ENCODE results near the gene CLEC16A. TPM values are rescaled to one million over a fixed set of nuclear protein-coding genes. Genes with fewer than 3 reads are reported as not detected.
A peak's percentile ranks its signal among the peaks of the same experiment; 100 is the strongest.
"Not testable (repeated sequence)": the region's sequence is repeated elsewhere in the genome, so short reads cannot be mapped to it uniquely, and the experiment has no call there.

Gene CLEC16A
- total RNA-seq, 4 donors from 2014 or later = 7.6 to 65.6 (median 28.0) TPM

- Histone ChIP-seq H3K27me3 (no peaks in the 10 kb centered on the region), H3K27ac (peak overlapping the region; percentile 63 to 75), H3K4me3 (no peak overlapping the region), H3K36me3 (no peaks in the 10 kb centered on the region), H3K4me1 (peaks cover 2 to 25% of the 10 kb centered on the region in 2 donors), H3K9me3 (no peaks in the 10 kb centered on the region)
- no peak for TF ChIP-seq POLR2A (IDR thresholded peaks at IDR 0.05)
- TF ChIP-seq CTCF (IDR thresholded peaks at IDR 0.05) = peak; percentile 21 to 63 (median 42)
- DNase-seq = peak; percentile 81 to 91
- intact Hi-C loops (cut with DNase I; ENCODE audit: low total_unique reads) = no loop called here
These were observed 155.9 kb downstream of the CLEC16A start for GRCh38 chr16:11100239-11100750.

GRCh38 chr16:11101283-11101682, 156.9 kb downstream of the CLEC16A start:
- H3K4me1 ChIP-seq = peaks cover 4 to 25% of the 10 kb centered on the region in 2 donors
- H3K27ac ChIP-seq = peak overlapping the region; percentile 63 to 75
- H3K9me3 ChIP-seq = no peaks in the 10 kb centered on the region
- no peaks in the 10 kb centered on the region for H3K27me3 ChIP-seq
- TF ChIP-seq CTCF (IDR thresholded peaks at IDR 0.05) (no peak), POLR2A (IDR thresholded peaks at IDR 0.05) (no peak)
- H3K36me3 ChIP-seq = no peaks in the 10 kb centered on the region
- no peak for DNase-seq
- no peak overlapping the region for H3K4me3 ChIP-seq
- intact Hi-C loops (cut with DNase I; ENCODE audit: low total_unique reads) = no loop called here

- Histone ChIP-seq H3K27ac (peak overlapping the region; percentile 63 to 75), H3K9me3 (no peaks in the 10 kb centered on the region), H3K27me3 (no peaks in the 10 kb centered on the region), H3K36me3 (no peaks in the 10 kb centered on the region), H3K4me1 (peaks cover 4 to 25% of the 10 kb centered on the region in 2 donors), H3K4me3 (no peak overlapping the region)
- no peak for DNase-seq
- intact Hi-C loops (cut with DNase I; ENCODE audit: low total_unique reads) = no loop called here
- TF ChIP-seq CTCF (IDR thresholded peaks at IDR 0.05) (no peak), POLR2A (IDR thresholded peaks at IDR 0.05) (no peak)
These were observed 157.5 kb downstream of the CLEC16A start for GRCh38 chr16:11101695-11102522.

- no peak overlapping the region for H3K4me3 ChIP-seq
- H3K9me3 ChIP-seq = no peaks in the 10 kb centered on the region
- intact Hi-C loops (cut with DNase I; ENCODE audit: low total_unique reads) = no loop called here
- TF ChIP-seq POLR2A (IDR thresholded peaks at IDR 0.05) (no peak), CTCF (IDR thresholded peaks at IDR 0.05) (no peak)
- no peak for DNase-seq
- H3K27me3 ChIP-seq = no peaks in the 10 kb centered on the region
- H3K36me3 ChIP-seq = no peaks in the 10 kb centered on the region
- peak overlapping the region; percentile 63 to 75 for H3K27ac ChIP-seq
- peaks cover 4 to 25% of the 10 kb centered on the region in 2 donors for H3K4me1 ChIP-seq
These were observed 158.1 kb downstream of the CLEC16A start for GRCh38 chr16:11102523-11102898.

GRCh38 chr16:11103301-11103700, 158.9 kb downstream of the CLEC16A start:
- H3K4me3 ChIP-seq; DNase-seq; H3K9me3 ChIP-seq; H3K36me3 ChIP-seq; H3K27me3 ChIP-seq; intact Hi-C loops (cut with DNase I; ENCODE audit: low total_unique reads): not testable (repeated sequence)
- H3K4me1 ChIP-seq = peaks cover 4 to 25% of the 10 kb centered on the region in 2 donors
- peak overlapping the region; percentile 63 to 75 for H3K27ac ChIP-seq
